Colonic mucosa (tissue), 4 donors: Measurements from ENCODE around the gene TMEM244. TPM values are rescaled to one million over a fixed set of nuclear protein-coding genes. Genes with fewer than 3 reads are reported as not detected.
"Not testable (repeated sequence)": the region's sequence is repeated elsewhere in the genome, so short reads cannot be mapped to it uniquely, and the experiment has no call there.

Experiments
- DNase-seq: peaks from one replicate; pipeline ENCODE4 v3.0.0-alpha.2; 2020
- H3K27ac ChIP-seq: fragments of 200-600 bp; one replicate; pipeline ENCODE4 v1.8.0; 2021
- H3K27me3 ChIP-seq: fragments of 200-600 bp; one replicate; pipeline ENCODE4 v1.8.0; 2021
- H3K36me3 ChIP-seq: fragments of 200-600 bp; one replicate; pipeline ENCODE4 v1.8.0; 2021
- H3K4me1 ChIP-seq: fragments of 200-600 bp; one replicate; pipeline ENCODE4 v1.8.0; 2021; ENCODE audit warnings: mild to moderate bottlenecking
- H3K4me3 ChIP-seq: fragments of 200-600 bp; one replicate; pipeline ENCODE4 v1.8.0; 2021
- H3K9ac ChIP-seq, 2 donors: one replicate each; pipeline ENCODE4 v1.7.0; 2013; ENCODE audit warnings: control low read depth in 2 of 2, low read depth in 2 of 2, low read length in 2 of 2
- H3K9me3 ChIP-seq: fragments of 200-600 bp; one replicate; pipeline ENCODE4 v1.8.0; 2021
- intact Hi-C: fragments of 100-400 bp; cut with DNase I; formaldehyde crosslinking; loops from one replicate; pipeline ENCODE4 v1.14.1; 2022
- total RNA-seq, 2 donors: library from RNA; stranded (reverse); fragmentation: NEBNext Ultra II Directional in 1 of 2; extraction: Animal tissue kit (Norgen Biotek cat#: 25700) in 1 of 2; gene quantifications; one replicate each; pipeline ENCODE4 v1.2.1, GENCODE V29; 2021
- TF ChIP-seq, protein P1 (sequence below): fragments of 200-600 bp; IDR thresholded peaks from one replicate; pipeline ENCODE4 v1.8.0; 2022; ENCODE audit warnings: antibody characterized with exemption, mild to moderate bottlenecking
- donor health status: healthy.
- donor health status: DM: no; HTN: no; CAD: no.
- donor health status: DM: no; HTN: no; CAD: no.

Gene TMEM244
- total RNA-seq, 2 donors from 2014 or later = not detected

DNA sequence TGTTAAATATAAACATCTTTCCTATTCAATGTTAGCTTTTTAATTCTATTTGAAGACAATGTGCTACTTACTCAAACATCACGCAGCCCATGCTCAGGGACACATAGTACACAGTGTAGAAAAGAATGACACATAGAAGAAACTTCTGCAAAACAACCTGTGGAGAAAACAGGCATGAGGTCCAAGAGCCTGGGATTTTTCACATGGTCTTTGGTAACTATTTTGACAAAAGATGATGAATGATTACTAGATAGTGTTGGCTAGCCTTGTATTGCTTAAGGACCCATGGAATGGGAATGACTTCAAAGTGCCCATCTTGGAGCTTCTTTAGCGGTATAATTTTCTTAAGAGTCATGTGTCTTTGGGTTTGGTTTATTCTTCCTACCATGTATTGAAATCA lies 15.4 kb downstream of the TMEM244 start:
- no peak for DNase-seq
- H3K9me3 ChIP-seq = no peaks in the 10 kb centered on the region
- TF ChIP-seq, protein P1, sequence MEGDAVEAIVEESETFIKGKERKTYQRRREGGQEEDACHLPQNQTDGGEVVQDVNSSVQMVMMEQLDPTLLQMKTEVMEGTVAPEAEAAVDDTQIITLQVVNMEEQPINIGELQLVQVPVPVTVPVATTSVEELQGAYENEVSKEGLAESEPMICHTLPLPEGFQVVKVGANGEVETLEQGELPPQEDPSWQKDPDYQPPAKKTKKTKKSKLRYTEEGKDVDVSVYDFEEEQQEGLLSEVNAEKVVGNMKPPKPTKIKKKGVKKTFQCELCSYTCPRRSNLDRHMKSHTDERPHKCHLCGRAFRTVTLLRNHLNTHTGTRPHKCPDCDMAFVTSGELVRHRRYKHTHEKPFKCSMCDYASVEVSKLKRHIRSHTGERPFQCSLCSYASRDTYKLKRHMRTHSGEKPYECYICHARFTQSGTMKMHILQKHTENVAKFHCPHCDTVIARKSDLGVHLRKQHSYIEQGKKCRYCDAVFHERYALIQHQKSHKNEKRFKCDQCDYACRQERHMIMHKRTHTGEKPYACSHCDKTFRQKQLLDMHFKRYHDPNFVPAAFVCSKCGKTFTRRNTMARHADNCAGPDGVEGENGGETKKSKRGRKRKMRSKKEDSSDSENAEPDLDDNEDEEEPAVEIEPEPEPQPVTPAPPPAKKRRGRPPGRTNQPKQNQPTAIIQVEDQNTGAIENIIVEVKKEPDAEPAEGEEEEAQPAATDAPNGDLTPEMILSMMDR = no peak

DNA sequence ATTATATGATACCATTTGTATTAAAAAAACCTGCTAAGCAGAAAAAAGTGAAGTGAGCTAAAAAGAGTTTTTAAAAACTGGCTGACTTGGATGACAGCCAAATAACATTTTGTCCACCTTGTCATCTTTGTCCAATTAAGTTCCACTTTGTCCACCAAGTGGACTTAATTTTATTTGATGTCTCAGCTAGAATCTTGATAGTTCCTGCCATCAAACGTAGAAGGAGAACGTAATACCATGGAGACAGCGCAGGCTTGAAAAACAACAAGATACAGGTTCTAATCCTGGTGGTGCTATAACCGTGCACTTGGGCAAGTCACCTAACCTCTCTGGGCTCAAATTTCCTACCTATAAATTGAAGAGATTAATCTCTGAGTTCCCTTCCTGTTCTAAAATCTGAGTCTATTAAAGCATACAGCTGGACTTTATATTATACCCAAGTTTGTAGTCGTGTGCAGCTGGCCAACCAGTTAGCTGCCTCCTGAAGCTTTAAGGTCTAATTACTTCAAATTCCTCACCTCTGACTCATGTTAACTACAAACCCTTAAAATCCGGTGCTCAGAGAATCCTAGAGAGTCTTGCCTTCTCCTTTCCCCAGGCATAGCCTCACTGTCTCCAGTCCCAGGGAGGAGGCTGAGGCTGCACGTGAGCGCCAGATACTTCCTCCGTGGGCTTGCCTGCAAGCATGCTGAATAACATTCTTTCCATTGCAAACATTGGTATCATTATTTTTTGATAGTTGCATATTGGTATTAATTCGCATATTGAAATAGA lies 16.8 kb downstream of the TMEM244 start:
- Histone ChIP-seq H3K36me3 (no peaks in the 10 kb centered on the region), H3K9me3 (no peaks in the 10 kb centered on the region), H3K27me3 (no peaks in the 10 kb centered on the region), H3K4me3 (no peak overlapping the region), H3K4me1 (no peaks in the 10 kb centered on the region), H3K9ac (no peak overlapping the region), H3K27ac (no peak overlapping the region)
- intact Hi-C loops = no loop called here
- TF ChIP-seq, protein P1 = no peak
- no peak for DNase-seq

More for the DNA sequence above, 15.4 kb downstream of the TMEM244 start:
- Histone ChIP-seq H3K9ac (no peak overlapping the region), H3K4me1 (no peaks in the 10 kb centered on the region), H3K27ac (no peak overlapping the region), H3K27me3 (no peaks in the 10 kb centered on the region), H3K36me3 (no peaks in the 10 kb centered on the region), H3K4me3 (no peak overlapping the region)
- intact Hi-C loops = no loop called here

DNA sequence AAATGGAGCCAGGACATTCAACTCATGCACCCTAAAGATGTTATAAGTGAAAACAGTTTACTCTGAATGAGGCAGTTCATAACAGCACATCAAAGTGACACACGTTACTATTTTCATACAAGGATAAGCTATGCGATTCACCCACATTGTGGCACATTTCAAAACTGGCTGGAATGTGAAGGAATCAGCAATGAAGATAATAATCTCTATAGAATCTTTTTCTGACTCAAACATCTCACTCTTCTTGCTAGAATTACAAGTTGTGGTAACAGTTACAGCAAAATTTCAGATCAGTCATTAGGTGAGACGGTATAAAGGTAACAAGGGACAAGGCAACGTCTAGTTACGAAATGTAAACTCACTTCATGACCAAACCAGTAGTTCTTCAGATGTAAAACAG lies 17.5 kb downstream of the TMEM244 start:
- Histone ChIP-seq H3K4me1 (no peaks in the 10 kb centered on the region), H3K9ac (no peak overlapping the region), H3K4me3 (no peak overlapping the region), H3K36me3 (no peaks in the 10 kb centered on the region), H3K27ac (no peak overlapping the region), H3K27me3 (no peaks in the 10 kb centered on the region), H3K9me3 (no peaks in the 10 kb centered on the region)
- no peak for DNase-seq
- intact Hi-C loops = no loop called here
- TF ChIP-seq, protein P1 = no peak

DNA sequence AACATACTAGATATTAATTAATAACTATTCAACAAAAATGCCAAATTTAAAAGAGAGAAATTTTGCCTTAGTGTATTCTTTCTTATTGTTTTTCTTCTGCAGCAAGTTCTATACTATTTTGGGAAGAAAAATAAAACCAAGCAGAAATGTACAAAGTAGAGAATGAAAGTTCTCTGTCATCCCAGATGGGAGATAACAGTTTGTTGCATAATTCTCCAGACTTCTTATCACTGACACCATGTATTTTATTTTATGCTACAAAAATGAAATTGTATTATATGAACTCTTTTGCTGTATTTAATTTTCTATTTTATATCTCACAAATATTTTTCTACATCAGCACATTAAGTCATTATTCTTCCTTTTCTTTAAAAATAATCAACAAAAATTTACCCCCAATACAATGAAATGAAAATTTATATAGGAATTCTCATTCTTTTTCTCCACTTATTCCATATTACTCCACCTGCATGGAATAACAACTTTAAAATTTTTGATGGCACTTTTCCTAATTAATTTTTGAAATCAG lies 18.2 kb downstream of the TMEM244 start:
- Histone ChIP-seq H3K9ac (no peak overlapping the region), H3K36me3 (no peaks in the 10 kb centered on the region), H3K4me1 (no peaks in the 10 kb centered on the region), H3K9me3 (no peaks in the 10 kb centered on the region), H3K4me3 (no peak overlapping the region), H3K27ac (no peak overlapping the region), H3K27me3 (no peaks in the 10 kb centered on the region)
- TF ChIP-seq, protein P1 = no peak
- intact Hi-C loops = no loop called here
- no peak for DNase-seq

DNA sequence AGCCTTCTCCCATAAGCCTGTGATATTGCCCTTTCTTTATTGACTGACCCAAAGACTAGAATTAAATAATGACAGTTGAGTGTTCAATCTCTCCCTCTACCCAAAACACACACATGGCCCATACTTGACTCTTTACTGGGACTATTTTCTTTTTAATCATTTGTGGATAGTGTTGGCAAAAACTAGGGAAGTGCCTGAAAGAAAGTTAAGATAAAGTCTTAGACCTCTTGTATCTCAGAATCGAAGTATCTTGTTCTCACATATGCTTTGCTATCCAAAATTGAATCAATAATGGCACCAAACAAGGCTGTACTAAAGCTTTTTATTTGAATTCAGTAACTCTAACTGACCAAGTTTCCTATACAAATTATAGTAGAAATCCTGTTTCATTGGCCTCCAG lies 19.0 kb downstream of the TMEM244 start:
- Histone ChIP-seq H3K9ac (no peak overlapping the region), H3K9me3 (no peaks in the 10 kb centered on the region), H3K4me3 (no peak overlapping the region), H3K27me3 (no peaks in the 10 kb centered on the region), H3K36me3 (no peaks in the 10 kb centered on the region), H3K27ac (no peak overlapping the region), H3K4me1 (no peaks in the 10 kb centered on the region)
- intact Hi-C loops = no loop called here
- DNase-seq = no peak
- TF ChIP-seq, protein P1 = no peak

DNA sequence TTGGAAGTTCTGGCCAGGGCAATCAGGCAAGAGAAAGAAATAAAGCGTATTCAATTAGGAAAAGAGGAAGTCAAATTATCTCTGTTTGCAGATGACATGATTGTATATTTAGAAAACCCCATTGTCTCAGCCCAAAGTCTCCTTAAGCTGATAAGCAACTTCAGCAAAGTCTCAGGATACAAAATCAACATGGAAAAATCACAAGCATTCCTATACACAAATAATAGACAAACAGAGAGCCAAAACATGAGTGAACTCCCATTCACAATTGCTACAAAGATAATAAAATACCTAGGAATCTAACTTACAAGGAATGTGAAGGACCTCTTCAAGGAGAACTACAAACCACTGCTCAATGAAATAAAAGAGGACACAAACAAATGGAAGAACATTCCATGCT lies 21.6 kb downstream of the TMEM244 start:
- H3K4me1 ChIP-seq, H3K27me3 ChIP-seq, H3K27ac ChIP-seq, H3K9ac ChIP-seq, H3K4me3 ChIP-seq, H3K9me3 ChIP-seq, DNase-seq, H3K36me3 ChIP-seq, intact Hi-C loops: not testable (repeated sequence)
